Choroid plexus epithelial cell (primary cell): ENCODE measurements around the gene STK40.

Experiments used
- DNase-seq: peaks from one replicate; pipeline ENCODE4 v3.0.0-alpha.2; 2010; ENCODE audit warnings: low read depth
- H3K4me3 ChIP-seq: 2 replicates; pipeline ENCODE4 v1.5.1; 2011; ENCODE audit warnings: low read depth, mild to moderate bottlenecking, control low read depth, low read length, moderate library complexity
- TF ChIP-seq, protein P1 (sequence below): conservative IDR thresholded peaks from 2 replicates; pipeline ENCODE4 v1.5.1; 2011; ENCODE audit warnings: low read depth, mild to moderate bottlenecking, control low read depth, inconsistent platforms, low read length, moderate library complexity

STK40 gene

DNA sequence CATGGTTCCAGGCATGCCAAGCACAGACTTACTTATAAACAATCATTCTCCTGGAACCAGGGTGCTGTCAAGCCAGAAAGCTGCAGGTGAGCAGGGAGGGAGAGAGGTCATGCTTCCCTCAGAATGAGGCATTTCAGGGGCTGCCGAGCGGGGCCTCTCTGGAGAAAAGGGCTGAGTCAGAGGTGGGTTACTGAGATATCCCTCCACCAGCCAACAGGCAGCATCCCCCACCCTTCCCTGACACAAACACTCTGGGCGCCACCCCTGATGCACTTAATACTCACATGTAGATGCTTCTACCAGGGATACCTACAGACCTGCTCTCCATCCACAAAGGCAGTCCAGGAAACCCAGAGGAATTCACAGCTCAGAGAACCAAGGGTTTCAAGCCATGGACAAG is 13.1 kb downstream of the STK40 start:
- H3K4me3 ChIP-seq = no peak overlapping the region
- no peak for DNase-seq
- TF ChIP-seq, protein P1, sequence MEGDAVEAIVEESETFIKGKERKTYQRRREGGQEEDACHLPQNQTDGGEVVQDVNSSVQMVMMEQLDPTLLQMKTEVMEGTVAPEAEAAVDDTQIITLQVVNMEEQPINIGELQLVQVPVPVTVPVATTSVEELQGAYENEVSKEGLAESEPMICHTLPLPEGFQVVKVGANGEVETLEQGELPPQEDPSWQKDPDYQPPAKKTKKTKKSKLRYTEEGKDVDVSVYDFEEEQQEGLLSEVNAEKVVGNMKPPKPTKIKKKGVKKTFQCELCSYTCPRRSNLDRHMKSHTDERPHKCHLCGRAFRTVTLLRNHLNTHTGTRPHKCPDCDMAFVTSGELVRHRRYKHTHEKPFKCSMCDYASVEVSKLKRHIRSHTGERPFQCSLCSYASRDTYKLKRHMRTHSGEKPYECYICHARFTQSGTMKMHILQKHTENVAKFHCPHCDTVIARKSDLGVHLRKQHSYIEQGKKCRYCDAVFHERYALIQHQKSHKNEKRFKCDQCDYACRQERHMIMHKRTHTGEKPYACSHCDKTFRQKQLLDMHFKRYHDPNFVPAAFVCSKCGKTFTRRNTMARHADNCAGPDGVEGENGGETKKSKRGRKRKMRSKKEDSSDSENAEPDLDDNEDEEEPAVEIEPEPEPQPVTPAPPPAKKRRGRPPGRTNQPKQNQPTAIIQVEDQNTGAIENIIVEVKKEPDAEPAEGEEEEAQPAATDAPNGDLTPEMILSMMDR = no peak

DNA sequence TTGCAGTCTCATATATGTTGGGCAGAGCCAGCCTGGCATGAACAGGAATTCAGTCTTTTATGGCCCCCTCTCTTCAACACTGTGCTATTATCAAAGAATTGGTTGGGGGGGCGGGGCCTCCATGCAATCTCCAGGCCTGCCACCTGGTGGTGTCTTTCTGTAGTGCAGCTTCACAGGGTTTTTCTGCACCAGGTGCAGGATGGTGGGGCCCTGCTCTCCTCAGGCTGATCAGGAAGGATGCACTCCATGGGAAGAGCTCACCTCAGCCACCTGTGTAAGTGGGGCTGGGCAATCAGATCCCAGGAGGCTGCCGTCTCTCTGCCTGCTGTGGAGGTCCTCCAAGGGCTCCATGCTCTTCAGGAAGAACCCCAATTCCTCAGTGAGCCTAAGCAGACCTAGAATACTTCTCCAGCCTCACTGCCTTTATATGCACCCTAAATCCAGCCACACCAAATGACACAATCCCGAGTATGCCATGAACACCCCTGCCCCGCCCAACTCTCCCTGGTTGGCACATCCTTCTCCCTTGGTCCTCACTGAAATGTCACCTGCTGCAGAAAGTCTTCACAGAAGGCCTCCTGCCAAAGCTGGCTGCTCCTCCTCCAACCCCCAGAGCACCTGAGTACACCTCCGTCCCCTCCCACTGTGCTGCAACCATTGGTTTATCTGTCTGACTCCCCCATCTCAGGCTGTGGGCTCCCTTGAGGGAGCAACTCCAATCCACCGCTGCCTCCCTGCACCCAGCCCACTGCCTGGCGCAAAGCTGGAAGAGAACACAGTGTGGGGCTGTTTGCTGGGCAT is 16.5 kb downstream of the STK40 start:
- no peak overlapping the region for H3K4me3 ChIP-seq
- TF ChIP-seq, protein P1 = peak; percentile 89
- peak; percentile 77 for DNase-seq

DNA sequence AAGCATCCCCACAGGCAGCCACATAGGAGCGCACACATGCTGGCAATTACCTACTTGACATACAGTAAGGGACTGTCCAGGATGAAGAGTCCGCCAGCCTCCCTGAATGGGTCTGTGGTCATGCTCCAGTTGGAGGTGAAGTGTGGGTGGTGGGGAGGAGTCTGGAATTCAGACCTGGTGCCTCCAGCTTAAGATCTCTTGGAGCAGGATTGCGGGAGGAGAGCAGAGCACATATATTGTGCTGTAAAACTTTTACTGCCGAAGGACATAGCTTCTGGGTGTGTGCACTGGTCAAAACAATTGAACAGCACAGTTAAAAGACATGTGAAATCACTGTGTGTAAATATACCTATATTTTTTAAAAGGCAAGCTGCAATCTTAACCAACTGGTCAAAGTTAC is 17.9 kb downstream of the STK40 start:
- TF ChIP-seq, protein P1 = no peak
- DNase-seq = no peak
- no peak overlapping the region for H3K4me3 ChIP-seq

DNA sequence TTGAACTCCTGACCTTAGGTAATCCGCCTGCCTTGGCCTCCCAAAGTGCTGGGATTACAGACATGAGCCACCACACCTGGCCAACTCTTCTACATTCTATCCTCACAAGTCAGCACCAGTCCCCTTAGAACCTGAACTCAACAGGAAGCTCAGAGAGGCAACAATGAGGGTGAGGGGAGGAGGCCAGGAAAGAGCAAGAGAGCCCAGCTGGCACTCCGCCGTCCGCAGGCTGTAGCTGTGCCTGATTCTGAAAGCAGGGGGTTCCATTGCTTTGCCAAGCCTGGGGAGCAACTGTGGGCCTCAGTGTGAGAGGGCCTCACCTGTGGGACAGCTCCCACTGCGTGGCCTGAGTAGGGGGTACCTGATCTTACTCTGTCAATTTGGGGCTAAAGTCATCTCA is 18.7 kb downstream of the STK40 start:
- no peak for DNase-seq
- TF ChIP-seq, protein P1 = no peak
- H3K4me3 ChIP-seq = no peak overlapping the region

DNA sequence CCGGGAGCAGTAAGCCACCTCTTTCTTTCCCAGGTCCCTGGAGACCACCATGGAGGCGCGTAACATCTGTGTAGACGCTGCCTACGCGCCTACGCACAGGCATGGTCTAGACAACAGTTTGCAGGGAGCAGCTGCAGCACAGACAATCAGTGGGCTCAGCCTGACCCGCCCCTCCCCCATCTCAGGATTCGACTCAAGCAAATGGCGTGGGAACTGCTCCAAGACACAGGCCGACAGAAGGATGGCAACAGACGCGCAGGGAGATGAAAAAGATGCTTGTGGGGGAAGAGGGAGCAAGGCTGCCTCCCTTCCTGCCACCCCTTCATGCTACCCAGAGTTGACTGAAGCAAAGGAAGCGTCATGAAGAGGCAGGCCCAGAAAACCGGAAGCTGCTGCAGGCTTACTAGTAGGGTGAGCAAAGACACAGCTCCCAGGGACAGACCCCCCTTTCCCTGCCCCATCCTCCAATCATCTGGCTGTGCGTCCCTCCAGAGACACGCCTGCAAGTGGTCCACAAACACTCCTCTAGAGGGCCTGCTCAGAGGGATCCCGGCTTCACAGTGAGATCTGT is 19.5 kb downstream of the STK40 start:
- H3K4me3 ChIP-seq = no peak overlapping the region
- DNase-seq = peak; percentile 56
- TF ChIP-seq, protein P1 = peak; percentile 36

DNA sequence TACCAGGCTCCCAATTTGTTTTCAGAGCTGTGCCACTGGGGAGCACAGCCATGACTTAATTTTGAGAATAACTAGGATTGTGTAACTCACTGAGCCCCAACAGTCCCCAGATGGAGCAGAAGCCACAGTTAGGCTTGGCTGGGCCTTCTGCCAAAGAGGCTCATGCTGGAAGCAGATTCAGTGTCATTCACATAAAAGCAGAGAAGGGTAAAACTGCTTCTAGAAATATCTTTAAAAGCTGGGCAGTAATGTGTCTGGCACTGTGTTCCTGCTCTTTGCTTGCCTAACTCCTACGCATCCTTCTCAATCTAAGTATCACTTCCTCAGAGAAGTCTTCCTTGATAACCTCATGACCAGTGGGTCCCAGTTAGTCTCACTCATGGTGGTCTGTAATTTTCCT is 20.3 kb downstream of the STK40 start:
- DNase-seq = peak; percentile 72
- TF ChIP-seq, protein P1 = no peak
- no peak overlapping the region for H3K4me3 ChIP-seq
